ENCODE measurements around the gene PTPN1. TPM values are rescaled to one million over a fixed set of nuclear protein-coding genes. Genes with fewer than 3 reads are reported as not detected.

The PTPN1 gene
- total RNA-seq, 2 donors from 2014 or later = 33.2 to 37.9 TPM

- no peak for TF ChIP-seq CTCF (IDR thresholded peaks at IDR 0.05)
- Histone ChIP-seq H3K27me3 (no peaks in the 10 kb centered on the region), H3K36me3 (no peaks in the 10 kb centered on the region), H3K9me3 (no peaks in the 10 kb centered on the region), H3K9ac (ENCODE audit: low read depth in 2 of 2, low read length in 2 of 2) (no peak overlapping the region), H3K4me3 (no peak overlapping the region), H3K27ac (no peak overlapping the region), H3K4me1 (no peaks in the 10 kb centered on the region)
- DNase-seq = no peak
- intact Hi-C loops (cut with DNase I) = no loop called here
These were observed 47.5 kb downstream of the PTPN1 start for GRCh38 chr20:50557549-50558134.

- no peaks in the 10 kb centered on the region for H3K4me1 ChIP-seq
- intact Hi-C loops (cut with DNase I) = no loop called here
- H3K9me3 ChIP-seq = no peaks in the 10 kb centered on the region
- H3K27ac ChIP-seq = no peak overlapping the region
- no peak overlapping the region for H3K4me3 ChIP-seq
- TF ChIP-seq CTCF (IDR thresholded peaks at IDR 0.05) = no peak
- DNase-seq = no peak
- no peaks in the 10 kb centered on the region for H3K27me3 ChIP-seq
- no peak overlapping the region for H3K9ac ChIP-seq (ENCODE audit: low read depth in 2 of 2, low read length in 2 of 2)
- no peaks in the 10 kb centered on the region for H3K36me3 ChIP-seq
These were observed 48.3 kb downstream of the PTPN1 start for GRCh38 chr20:50558483-50558925.

- DNase-seq = no peak
- H3K9ac ChIP-seq (ENCODE audit: low read depth in 2 of 2, low read length in 2 of 2) = no peak overlapping the region
- no peaks in the 10 kb centered on the region for H3K36me3 ChIP-seq
- H3K4me3 ChIP-seq = no peak overlapping the region
- H3K27ac ChIP-seq = no peak overlapping the region
- TF ChIP-seq CTCF (IDR thresholded peaks at IDR 0.05) = no peak
- no peaks in the 10 kb centered on the region for H3K9me3 ChIP-seq
- H3K4me1 ChIP-seq = no peaks in the 10 kb centered on the region
- intact Hi-C loops (cut with DNase I) = no loop called here
- H3K27me3 ChIP-seq = no peaks in the 10 kb centered on the region
These were observed 49.0 kb downstream of the PTPN1 start for GRCh38 chr20:50559149-50559548.

GRCh38 chr20:50559856-50560638 lies 49.9 kb downstream of the PTPN1 start:
- Histone ChIP-seq H3K9me3 (no peaks in the 10 kb centered on the region), H3K4me3 (no peak overlapping the region), H3K36me3 (no peaks in the 10 kb centered on the region), H3K9ac (ENCODE audit: low read depth in 2 of 2, low read length in 2 of 2) (no peak overlapping the region), H3K4me1 (no peaks in the 10 kb centered on the region), H3K27ac (no peak overlapping the region), H3K27me3 (no peaks in the 10 kb centered on the region)
- intact Hi-C loops (cut with DNase I) = no loop called here
- DNase-seq = no peak
- TF ChIP-seq CTCF (IDR thresholded peaks at IDR 0.05) = no peak

GRCh38 chr20:50560867-50561266 lies 50.7 kb downstream of the PTPN1 start:
- intact Hi-C loops (cut with DNase I) = no loop called here
- Histone ChIP-seq H3K4me1 (no peaks in the 10 kb centered on the region), H3K36me3 (no peaks in the 10 kb centered on the region), H3K9ac (ENCODE audit: low read depth in 2 of 2, low read length in 2 of 2) (no peak overlapping the region), H3K27me3 (no peaks in the 10 kb centered on the region), H3K9me3 (no peaks in the 10 kb centered on the region), H3K27ac (peak overlapping the region; percentile 1), H3K4me3 (no peak overlapping the region)
- DNase-seq = no peak
- TF ChIP-seq CTCF (IDR thresholded peaks at IDR 0.05) = no peak

All from colonic mucosa (tissue), 4 donors.